ENCODE measurements around the gene CCN5.
"Not testable (repeated sequence)": the region's sequence is repeated elsewhere in the genome, so short reads cannot be mapped to it uniquely, and the experiment has no call there.

The CCN5 gene

DNA sequence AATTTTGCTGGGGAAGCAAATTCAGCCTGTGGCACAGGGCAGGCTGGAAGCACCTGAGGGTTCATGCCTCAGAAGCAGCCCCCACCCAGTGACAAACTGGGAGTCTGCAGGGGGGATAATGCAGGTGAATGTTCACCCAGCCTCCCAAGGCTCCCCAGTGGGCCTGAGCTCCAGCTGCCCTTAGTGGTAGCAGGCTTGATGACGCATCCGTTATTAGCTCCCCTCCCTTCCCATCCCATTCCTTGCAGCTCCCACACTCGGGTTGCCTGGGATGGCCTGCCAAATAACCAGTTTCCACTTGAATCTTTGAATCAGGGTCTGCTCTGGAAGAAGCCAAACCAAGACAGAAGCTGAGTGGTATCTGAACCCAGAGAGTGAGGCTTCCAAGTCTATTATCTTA is 46.3 kb downstream of the CCN5 start:
- no peak for DNase-seq

- DNase-seq: no peak
Observed at GRCh38 chr20:44762466-44763140, 47.4 kb downstream of the CCN5 start.

- DNase-seq: not testable (repeated sequence)
Observed at GRCh38 chr20:44763798-44764197, 48.6 kb downstream of the CCN5 start.

DNA sequence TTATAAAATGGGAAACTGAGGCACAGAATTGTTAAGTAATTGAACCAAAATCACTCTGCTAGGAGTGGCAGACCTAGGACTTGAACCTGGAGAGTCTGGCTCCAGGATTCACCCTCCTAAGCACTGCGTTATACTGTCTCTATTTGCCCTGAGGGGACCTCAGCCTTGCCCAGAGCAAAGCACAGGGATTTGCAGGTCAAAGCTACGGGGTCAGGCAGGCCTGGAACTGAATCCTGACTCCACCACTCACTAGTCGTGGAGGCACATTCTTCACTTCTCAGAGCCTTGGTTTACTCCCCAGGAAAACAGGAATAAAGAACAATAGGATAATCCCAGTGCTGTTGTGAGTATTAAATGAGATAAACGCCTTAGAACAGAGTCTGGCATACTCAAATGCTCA is 49.9 kb downstream of the CCN5 start:
- no peak for DNase-seq

- DNase-seq: no peak
Observed at GRCh38 chr20:44765701-44766347, 50.7 kb downstream of the CCN5 start.

DNA sequence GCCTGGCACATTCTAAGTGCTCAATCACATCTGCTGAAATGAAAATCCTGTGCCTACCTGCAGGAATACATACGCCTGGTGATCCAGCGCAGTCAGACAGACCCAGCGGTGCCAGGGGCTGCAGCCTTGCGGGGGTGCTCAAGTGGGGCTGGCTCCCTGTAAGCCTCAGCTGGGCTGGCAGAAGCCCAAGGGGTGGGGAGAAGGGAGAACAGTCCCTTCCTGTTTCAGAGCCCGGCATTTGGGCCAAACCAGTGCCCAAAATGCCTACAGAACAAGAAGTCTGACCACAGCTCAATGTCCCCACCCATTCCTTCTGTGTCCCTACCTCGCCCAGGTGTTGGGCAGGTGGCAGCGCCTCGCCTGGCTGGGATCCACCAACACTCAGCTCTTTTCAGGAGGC is 53.1 kb downstream of the CCN5 start:
- no peak for DNase-seq

- DNase-seq: no peak
Observed at GRCh38 chr20:44768854-44769480, 53.8 kb downstream of the CCN5 start.

DNA sequence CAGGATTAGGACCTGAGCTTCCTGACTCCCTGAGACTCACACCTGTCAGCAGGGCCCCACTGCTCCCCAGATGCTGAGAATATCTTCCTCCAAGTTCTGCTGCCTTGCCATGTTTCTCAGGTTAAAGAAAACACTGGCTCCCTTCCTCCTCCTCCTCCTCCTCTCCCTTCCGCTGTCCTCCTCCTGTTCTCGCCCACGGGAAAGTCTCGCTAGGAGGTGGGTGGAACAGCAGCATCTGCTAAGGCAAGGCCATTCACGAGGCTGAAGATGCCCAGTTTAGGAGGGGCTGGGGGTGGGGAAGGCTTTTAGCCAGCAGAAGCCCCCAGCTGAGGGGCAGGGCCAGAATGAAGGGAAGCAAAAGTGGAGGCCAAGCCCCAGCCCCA is 54.3 kb downstream of the CCN5 start:
- no peak for DNase-seq

GRCh38 chr20:44770484-44771171 is 55.5 kb downstream of the CCN5 start:
- DNase-seq: no peak

DNA sequence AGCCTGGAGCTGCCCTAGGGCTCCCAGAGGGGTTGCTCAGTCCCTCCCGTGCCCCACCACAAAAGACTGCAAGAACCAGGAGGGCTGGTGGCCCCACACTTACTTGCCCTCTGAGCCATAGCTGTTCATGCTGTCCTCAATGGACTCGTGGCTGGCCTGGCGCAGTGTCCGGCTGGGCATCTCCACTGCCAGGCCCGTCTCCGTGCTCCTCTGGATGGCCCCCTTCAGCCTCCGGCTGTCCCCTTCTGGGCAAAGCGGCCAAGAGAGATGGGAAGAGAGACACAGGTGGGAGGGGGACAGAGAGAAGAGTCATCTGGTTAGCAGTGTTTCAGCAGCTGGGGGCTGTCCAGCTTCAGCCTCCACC is 56.0 kb downstream of the CCN5 start:
- no peak for DNase-seq

DNA sequence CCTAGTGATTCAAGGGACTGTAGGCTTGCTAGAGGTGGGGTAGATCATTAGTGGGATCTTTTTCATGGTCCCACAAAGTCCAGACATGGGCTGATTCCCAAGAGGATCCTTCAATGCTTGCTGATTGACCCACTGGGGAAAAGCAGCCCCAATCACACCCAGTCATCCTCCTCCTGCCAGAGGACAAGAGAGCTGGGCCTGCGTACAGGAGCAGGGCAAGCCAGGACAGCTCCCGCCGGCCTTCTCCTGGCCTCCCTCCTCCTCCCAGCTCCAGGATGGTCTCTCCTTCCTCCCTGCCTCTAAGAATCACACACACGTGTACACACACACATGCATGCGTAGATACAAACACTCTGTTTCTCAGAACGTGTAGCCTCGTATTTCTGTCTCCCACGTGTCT is 57.5 kb downstream of the CCN5 start:
- no peak for DNase-seq

GRCh38 chr20:44773070-44773829 is 58.1 kb downstream of the CCN5 start:
- no peak for DNase-seq

DNA sequence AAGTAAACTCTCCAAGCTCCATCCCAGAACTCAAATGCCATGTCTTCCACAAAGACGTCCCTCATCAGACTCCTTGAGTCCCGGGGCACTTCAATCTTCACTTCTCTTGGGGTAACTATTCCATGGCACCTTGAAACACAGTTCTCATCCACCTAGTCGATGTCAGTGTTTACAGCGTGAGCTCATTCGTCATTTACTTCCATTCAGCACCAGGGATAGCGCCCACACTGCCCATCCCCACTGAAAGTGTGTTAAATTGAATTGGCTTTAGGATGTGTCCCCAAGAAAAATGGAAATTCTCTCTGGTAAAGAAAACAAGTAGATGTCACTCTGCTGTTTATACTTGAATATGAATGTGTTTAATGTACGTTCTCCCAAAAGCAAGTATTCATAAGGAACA is 61.8 kb downstream of the CCN5 start:
- DNase-seq: no peak
